NCI-H524 (cell line): ENCODE results near the gene MOB3B.

Experiments
- DNase-seq, 2 experiments: peaks; one replicate each; lab custom pipeline; 2025; lab: John Stamatoyannopoulos, UW

The MOB3B gene

DNA sequence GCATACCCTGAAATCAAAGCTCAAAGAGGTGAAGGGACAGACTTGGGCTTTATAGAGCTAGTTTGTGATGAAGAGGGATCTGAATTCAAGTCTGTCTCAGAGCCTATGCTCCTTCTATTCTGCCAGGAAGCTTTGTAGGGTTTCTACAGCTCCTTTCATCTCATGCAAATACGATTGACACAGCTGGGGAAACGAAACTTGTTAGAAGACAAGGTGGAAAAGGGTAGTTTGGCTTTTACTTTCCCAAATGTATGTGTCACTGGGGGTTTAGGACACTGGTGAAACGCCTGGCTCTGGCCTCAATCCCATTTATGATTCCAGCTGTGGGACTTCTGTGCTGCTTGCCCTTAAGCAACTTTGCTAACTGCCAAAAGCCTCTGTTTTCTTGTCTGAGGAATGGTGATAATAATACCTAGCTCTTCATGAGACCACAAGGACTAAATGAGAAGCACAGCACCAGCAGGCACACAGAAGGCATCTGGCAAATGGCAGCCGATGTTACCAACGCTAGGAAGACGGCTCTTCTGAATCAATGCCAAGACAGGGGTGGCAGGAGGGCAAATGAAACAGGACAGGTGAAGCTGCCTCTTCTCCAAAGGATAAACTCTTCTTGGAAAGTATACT is 162.3 kb downstream of the MOB3B start:
- no peak for DNase-seq

DNA sequence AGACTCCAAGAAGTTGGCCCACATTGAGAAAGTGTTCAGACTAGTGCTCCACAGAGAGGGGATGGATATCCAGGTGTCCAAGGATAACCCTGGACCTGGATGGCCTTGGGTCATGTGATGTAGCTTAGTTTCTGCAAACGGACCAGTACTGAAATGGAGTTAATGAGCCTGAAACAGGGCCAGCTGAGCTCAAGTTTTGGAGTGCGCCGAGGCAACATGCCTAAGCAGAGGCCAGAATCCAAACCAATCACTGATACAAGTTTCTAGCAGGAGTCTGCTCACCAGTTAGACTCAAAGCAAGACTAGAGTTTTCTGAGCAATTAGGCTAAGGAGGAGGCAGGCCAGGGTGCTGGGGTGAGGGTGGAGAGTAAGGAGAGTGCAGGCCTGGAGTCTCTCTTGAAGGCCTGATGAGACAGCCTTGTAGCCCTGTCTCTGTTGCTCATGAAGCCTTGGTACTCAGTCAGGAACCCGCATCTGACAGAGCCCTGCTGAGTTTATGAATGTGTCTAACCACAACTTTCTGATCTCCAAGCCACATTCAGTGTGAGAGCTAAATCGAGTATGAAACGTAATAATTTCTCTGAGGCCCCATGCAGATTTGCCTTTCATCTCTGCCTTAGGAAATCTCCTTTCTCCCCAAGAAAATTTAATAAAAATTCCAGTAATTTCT is 163.8 kb downstream of the MOB3B start:
- DNase-seq = no peak

GRCh38 chr9:27362447-27363210 is 167.0 kb downstream of the MOB3B start:
- DNase-seq = no peak

DNA sequence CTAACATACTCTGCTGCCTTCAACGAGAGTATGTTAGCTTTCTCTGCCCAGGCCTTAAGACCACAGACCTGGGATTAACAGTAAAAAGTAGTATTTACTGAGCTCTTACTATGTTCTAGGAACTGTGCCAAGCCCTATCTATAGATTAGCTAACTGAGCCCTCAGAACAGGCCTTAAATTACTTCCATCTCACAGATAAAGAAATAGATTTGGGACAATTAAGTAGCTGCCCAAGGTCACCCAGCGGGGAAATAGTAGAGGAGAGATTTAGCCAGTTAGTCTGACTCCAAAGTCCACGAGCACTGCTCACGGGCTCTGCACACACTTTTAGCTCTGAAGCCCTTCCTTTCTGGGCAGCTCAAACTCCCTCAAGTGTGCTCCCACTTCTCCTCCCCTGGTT is 168.1 kb downstream of the MOB3B start:
- DNase-seq = no peak

GRCh38 chr9:27359763-27360162 is 169.9 kb downstream of the MOB3B start:
- DNase-seq = no peak

DNA sequence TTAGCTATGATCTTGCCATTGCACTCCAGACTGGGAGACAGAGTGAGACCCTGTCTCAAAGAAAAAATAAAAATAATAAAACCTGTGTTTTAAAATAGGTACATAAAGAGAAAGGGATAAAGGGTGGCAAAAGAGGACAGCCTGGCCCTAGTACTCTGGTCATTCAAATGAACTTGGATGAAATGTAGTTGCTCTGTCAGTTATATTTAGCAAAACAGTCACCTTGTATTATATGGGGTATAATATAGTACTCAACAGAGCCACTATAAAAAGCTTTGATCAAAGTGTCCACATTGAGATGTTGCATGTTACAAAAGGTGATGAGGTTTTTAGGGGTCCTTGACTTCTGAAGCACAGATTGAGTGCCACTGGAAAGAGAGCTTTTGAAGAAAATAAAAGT is 171.6 kb downstream of the MOB3B start:
- no peak for DNase-seq

GRCh38 chr9:27356446-27356845 is 173.2 kb downstream of the MOB3B start:
- no peak for DNase-seq

- no peak for DNase-seq
These were observed 174.4 kb downstream of the MOB3B start for GRCh38 chr9:27355166-27355565.

DNA sequence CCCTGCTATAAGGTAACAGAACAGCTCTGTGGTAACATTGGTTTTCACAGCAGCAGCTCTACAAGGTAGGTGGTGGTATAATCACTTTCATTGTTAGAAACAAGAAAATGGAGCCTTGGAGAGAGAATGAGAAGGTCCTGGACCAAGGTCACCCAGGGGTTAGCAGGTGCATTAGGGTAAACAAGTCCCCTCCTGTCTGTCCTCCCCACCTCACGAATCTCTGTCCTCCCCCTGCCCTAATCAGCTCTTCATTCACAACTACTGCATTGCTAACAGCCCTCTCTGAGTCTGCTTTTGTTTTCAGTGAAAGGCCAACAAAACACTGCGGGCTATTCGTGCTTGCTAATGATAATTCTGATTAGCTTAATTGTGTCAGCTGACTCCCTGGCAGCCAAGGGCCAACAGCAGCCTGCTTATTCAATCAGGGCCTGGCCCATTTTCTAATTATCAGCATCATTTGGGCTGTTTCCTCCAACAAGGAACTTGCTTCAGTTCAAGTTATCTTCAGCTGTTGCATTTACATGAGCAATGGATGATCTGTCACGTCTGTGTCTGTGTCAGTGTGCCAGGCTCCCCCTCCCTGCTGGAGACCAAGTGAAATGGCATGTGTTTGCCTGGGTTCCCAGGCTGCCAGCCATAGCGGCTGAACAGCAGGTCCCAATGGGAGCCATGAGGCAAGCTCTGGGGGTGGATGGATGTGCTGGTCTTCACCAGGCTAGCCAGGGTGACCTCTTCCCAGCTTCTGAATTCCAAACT is 176.0 kb downstream of the MOB3B start:
- DNase-seq = no peak

GRCh38 chr9:27353166-27353473 is 176.5 kb downstream of the MOB3B start:
- no peak for DNase-seq

DNA sequence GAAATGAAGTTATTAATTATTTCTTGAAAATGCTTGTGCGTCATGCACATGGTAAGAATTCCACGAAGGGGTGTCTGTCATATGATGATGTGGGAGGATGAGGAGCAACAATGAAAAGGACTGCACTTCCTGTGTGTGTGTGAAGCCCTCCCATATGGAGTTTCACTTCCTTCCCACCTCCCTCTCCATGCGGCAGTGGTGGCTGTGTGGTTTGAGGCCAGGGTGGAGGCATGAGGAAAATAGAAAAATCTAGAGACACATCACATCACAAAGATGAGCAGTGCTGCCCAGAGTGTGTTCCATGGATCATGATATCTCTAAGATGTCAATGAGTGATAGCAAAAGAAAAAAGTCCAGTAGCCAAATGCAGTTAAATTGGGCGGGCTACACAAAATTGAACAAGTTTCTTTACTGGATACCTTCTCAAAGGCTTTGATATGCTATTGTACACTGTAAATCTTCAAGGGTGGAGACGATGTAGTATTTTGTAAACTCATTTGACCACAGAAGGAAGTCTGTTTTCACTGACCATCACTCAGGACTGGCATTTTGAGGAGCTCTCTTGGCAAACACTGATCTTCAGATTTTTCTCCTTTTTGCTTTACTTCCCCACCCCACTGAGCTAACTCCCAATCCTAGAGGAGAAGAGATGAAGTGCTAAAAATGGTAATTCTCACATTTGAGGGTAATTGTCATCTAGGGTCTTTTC is 177.0 kb downstream of the MOB3B start:
- no peak for DNase-seq

DNA sequence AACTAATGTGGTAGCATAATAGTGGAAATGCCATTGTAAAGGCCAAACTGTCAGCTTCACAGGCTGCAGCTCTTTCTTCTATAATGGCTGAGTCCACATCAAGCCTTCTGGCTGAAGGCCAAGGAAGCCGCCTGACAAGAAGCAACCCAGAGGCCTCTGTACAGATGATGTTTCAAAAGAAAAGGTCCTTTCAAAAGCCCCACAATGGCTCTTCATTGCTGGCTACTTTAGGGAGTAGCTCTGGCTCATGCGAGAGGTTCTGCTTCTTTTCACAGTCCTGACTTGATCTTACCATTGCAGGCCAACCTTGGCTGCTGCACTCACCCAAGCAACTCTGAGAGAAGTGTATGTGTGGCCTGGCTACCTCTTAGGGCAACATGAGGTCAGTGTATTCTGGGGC is 178.2 kb downstream of the MOB3B start:
- DNase-seq = no peak

DNA sequence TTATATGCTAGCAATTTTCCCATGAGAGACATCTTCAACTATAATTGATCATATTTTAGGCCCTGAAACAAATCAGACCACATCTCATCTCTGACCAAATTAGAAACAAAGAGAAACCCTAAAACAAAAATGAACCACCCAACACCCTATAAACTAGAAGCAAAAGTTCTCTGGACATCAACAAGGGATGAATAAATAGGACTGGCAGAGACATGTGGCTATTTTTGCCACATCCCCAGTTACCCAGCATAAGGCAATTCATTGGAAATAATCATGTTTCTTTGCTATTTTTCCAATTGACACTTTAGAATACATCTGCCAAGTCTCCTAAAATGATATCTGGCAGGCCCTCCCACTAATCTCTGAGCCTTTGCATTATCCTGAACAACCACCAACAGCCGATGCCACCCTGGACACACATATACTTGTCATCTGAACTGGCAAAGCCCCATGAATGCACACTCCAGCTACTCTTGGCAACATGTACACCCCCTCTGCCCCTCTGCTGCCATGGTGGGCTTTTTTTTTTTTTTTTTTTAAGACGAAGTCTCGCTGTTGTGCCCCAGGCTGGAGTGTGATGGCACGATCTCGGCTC is 179.1 kb downstream of the MOB3B start:
- DNase-seq = no peak

- peak in 1 of 2 experiments; percentile 25 for DNase-seq
These were observed 179.9 kb downstream of the MOB3B start for GRCh38 chr9:27349698-27350080.

- no peak for DNase-seq
These were observed 180.6 kb downstream of the MOB3B start for GRCh38 chr9:27348785-27349697.

DNA sequence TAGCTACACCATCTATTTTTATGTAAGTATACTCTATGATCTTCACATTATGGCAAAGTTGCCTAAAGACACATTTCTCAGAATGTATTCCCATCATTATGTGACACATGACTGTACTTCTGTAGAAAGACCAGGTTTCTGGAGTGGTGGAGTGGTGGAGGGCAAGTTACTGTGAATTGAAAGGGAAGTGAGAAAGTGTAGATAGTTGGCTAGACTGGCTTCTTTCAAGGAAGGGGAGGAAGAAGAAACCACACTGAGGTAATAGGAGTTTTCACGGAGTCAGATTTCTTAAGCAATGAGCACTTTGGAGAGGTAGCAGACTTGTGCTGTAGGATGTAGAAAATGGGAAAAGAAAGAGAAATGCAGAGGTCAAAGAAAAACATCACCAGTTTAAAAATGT is 181.7 kb downstream of the MOB3B start:
- DNase-seq = no peak

- no peak for DNase-seq
These were observed 184.8 kb downstream of the MOB3B start for GRCh38 chr9:27344776-27345175.

GRCh38 chr9:27341545-27342294 is 187.9 kb downstream of the MOB3B start:
- no peak for DNase-seq

- DNase-seq = no peak
These were observed 188.6 kb downstream of the MOB3B start for GRCh38 chr9:27340961-27341511.

DNA sequence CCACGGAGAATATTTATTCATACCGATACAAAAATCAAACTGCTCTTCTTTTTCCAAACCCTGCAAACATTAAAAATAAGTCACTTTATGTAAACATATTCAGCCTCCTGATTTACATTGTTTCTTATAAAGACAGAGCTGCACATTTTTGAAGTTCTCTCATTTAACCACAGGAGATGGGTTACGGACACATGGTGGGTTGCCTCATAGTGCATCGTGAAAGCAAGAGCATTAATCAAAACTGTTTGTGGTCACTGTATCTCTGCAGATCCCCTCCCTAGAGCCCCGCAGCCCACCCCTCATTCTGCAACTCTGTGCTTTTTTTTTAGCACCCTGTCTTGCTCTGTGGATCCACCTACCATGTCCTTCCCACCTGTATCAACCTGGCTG is 189.3 kb downstream of the MOB3B start:
- DNase-seq = no peak
